Caco-2 (cell line): ENCODE measurements around the gene TESK2. TPM values are rescaled to one million over a fixed set of nuclear protein-coding genes. Genes with fewer than 3 reads are reported as not detected.

ENCODE experiments used
- BruUV-seq: library from RNA; stranded (reverse); fragments of 400-500 nt; replicated peaks from 2 replicates; lab custom pipeline; 2021; lab: Mats Ljungman, UMichigan
- CTCF ChIA-PET: fragments of 300-600 bp; sonication (Branson Sonifier 250); formaldehyde crosslinking; loops from one replicate; lab custom pipeline; 2022; ENCODE audit warnings: antibody characterized with exemption; lab: Charles Lee
- POLR2A ChIA-PET: fragments of 300-600 bp; sonication (Branson Sonifier 250); formaldehyde crosslinking; loops from one replicate; lab custom pipeline; 2022; ENCODE audit warnings: antibody characterized with exemption; lab: Charles Lee
- DNase-seq, 2 experiments: peaks; one replicate each; pipeline versions ENCODE4 v3.0.0 to v3.0.0-alpha.2; 2020 to 2022
- H3K27me3 ChIP-seq: replicated peaks from 2 replicates; pipeline ENCODE4 v1.6.0; 2011; ENCODE audit warnings: low read length; ENCODE audit not compliant: control insufficient read depth, insufficient read depth
- H3K36me3 ChIP-seq: 2 replicates; pipeline ENCODE4 v1.5.1; 2011; ENCODE audit warnings: low read length; ENCODE audit not compliant: control insufficient read depth, insufficient read depth
- H3K4me1 ChIP-seq: fragments of 250-450 bp; sonication (Bioruptor Pico); 2 replicates; pipeline ENCODE4 v1.5.1; 2020; ENCODE audit warnings: mild to moderate bottlenecking
- H3K4me3 ChIP-seq: 2 replicates; pipeline ENCODE4 v1.5.1; 2011; ENCODE audit warnings: low read depth, mild to moderate bottlenecking, control low read depth, low read length
- H3K9me3 ChIP-seq: fragments of 250-450 bp; sonication (Bioruptor Pico); 2 replicates; pipeline ENCODE4 v1.5.1; 2020; ENCODE audit warnings: mild to moderate bottlenecking, moderate library complexity
- H3K27ac Mint-ChIP-seq: one replicate; pipeline ENCODE4 v1.8.0; 2022; ENCODE audit warnings: mixed read lengths; ENCODE audit not compliant: unreplicated experiment
- H3K27me3 Mint-ChIP-seq: one replicate; pipeline ENCODE4 v1.8.0; 2022; ENCODE audit warnings: mixed read lengths; ENCODE audit not compliant: insufficient read depth, unreplicated experiment
- H3K36me3 Mint-ChIP-seq: one replicate; pipeline ENCODE4 v1.8.0; 2022; ENCODE audit warnings: mild to moderate bottlenecking, mixed read lengths; ENCODE audit not compliant: insufficient read depth, unreplicated experiment
- H3K4me1 Mint-ChIP-seq: one replicate; pipeline ENCODE4 v1.8.0; 2022; ENCODE audit warnings: low read depth, mixed read lengths; ENCODE audit not compliant: unreplicated experiment
- H3K4me3 Mint-ChIP-seq: one replicate; pipeline ENCODE4 v1.8.0; 2022; ENCODE audit warnings: mild to moderate bottlenecking, moderate library complexity, mixed read lengths; ENCODE audit not compliant: unreplicated experiment
- H3K9me3 Mint-ChIP-seq: one replicate; pipeline ENCODE4 v1.8.0; 2022; ENCODE audit warnings: mixed read lengths; ENCODE audit not compliant: unreplicated experiment
- CTCF ChIP-seq, 2 experiments: fragments of 200-600 bp in 1 of 2; IDR thresholded peaks; 1 replicate in 1 of 2; 2 replicates in 1 of 2; pipeline versions ENCODE4 v1.5.1 to v1.8.0; 2011 to 2022; ENCODE audit warnings: antibody characterized with exemption in 1 of 2, control low read depth in 1 of 2, inconsistent platforms in 1 of 2, low read depth in 1 of 2, low read length in 1 of 2, mild to moderate bottlenecking in 1 of 2, moderate library complexity in 1 of 2; ENCODE audit not compliant: insufficient read depth in 1 of 2, severe bottlenecking in 1 of 2, unreplicated experiment in 1 of 2
- intact Hi-C: fragments of 100-400 bp; cut with micrococcal nuclease; formaldehyde crosslinking; loops from one replicate; pipeline ENCODE4 v1.10.0; 2022; ENCODE audit not compliant: unreplicated experiment
- total RNA-seq: library from RNA; stranded (reverse); gene quantifications from 2 replicates; pipeline ENCODE4 v1.2.3, GENCODE V29; 2022

TESK2 gene
- total RNA-seq, 1 experiment from 2014 or later, result 14.7 TPM

- DNase-seq, result no peak
- BruUV-seq, result no TSS peak
- Histone ChIP-seq H3K27me3 (no peaks in the 10 kb centered on the region), H3K9me3 (no peaks in the 10 kb centered on the region), H3K36me3 (no peaks in the 10 kb centered on the region), H3K4me1 (peaks cover 1% of the 10 kb centered on the region; the same call in 1 of the 2 replicates), H3K4me3 (no peak overlapping the region)
- peaks cover 10% of the 10 kb centered on the region for H3K4me1 Mint-ChIP-seq
- no peaks in the 10 kb centered on the region for H3K27me3 Mint-ChIP-seq
- POLR2A ChIA-PET, result no interaction called here
- intact Hi-C loops, result no loop called here
- CTCF ChIA-PET, result interaction anchor here (0.8 to 3.2 kb wide), 3 partner anchors 281 to 287 kb away, joined by 4 to 16 read pairs (median 9); partner anchors contain the start of gene UROD
- TF ChIP-seq CTCF (IDR thresholded peaks at IDR 0.05; ENCODE audit: insufficient read depth in 1 of 2, low read depth in 1 of 2, low read length in 1 of 2, severe bottlenecking in 1 of 2, unreplicated experiment in 1 of 2), result no peak
- no peaks in the 10 kb centered on the region for H3K36me3 Mint-ChIP-seq
- no peak overlapping the region for H3K4me3 Mint-ChIP-seq
- H3K27ac Mint-ChIP-seq, result no peak overlapping the region
- no peaks in the 10 kb centered on the region for H3K9me3 Mint-ChIP-seq
Measured at GRCh38 chr1:45299296-45299695, 191.7 kb downstream of the TESK2 start.

DNA sequence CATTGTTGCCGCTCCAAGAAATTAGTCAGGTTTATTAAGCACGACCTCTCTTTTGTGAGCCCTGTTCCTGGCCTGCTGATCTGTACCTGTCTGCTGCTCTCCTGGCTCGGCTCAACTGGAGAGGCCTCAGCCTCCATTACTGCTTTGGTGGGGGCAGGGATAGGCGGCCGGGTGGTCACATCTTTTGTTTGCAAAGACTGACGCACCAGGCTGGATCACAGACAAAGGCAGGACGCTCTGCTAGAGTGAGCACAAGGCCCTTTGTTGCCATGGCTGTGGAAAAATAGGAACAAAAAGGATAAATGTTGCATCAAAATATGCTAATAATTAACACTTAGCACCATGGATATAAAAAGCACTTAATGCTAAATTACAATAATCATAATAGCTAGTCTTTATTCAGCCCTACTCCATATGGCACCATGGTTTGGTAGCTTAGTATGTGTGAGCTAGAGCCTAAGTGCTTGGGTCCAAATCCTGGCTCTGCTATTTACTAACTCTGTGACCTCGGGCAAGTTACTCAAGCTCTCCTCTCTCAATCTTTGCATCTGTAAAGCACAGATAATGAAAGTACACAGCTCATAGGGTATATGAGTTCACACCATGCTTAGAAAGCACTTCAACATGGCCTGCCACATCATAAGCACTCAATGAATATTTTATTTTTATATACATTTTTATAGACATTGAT, 193.2 kb downstream of the TESK2 start:
- Mint-ChIP-seq H3K27me3 (no peaks in the 10 kb centered on the region), H3K4me3 (no peak overlapping the region), H3K36me3 (no peaks in the 10 kb centered on the region), H3K9me3 (no peaks in the 10 kb centered on the region), H3K4me1 (peaks cover 9% of the 10 kb centered on the region), H3K27ac (no peak overlapping the region)
- BruUV-seq, result no TSS peak
- no peaks in the 10 kb centered on the region for H3K9me3 ChIP-seq
- CTCF ChIA-PET, result interaction anchor here (0.9 to 3.2 kb wide), 2 partner anchors 284 to 443 kb away, joined by 3 to 16 read pairs; no protein-coding TSS in a partner anchor
- intact Hi-C loops, result no loop called here
- H3K36me3 ChIP-seq, result no peaks in the 10 kb centered on the region
- POLR2A ChIA-PET, result no interaction called here
- H3K4me3 ChIP-seq, result no peak overlapping the region
- no peaks in the 10 kb centered on the region for H3K27me3 ChIP-seq
- no peaks in the 10 kb centered on the region for H3K4me1 ChIP-seq
- no peak for DNase-seq
- TF ChIP-seq CTCF (IDR thresholded peaks at IDR 0.05; ENCODE audit: insufficient read depth in 1 of 2, low read depth in 1 of 2, low read length in 1 of 2, severe bottlenecking in 1 of 2, unreplicated experiment in 1 of 2), result no peak

Other genes starting within 250 kb of the TESK2 start
- 78.2 and 90.6 TPM in 2 replicates for gene HPDL, start 164.3 kb downstream of the TESK2 start, total RNA-seq
- 15.5 and 19.0 TPM in 2 replicates for gene TOE1, start 151.0 kb downstream of the TESK2 start, total RNA-seq
- gene MUTYH, start 150.7 kb downstream of the TESK2 start, total RNA-seq, result 46.3 and 48.4 TPM in 2 replicates
- gene CCDC163, start 8.9 kb upstream of the TESK2 start, total RNA-seq, result 2.8 and 3.0 TPM in 2 replicates
- gene MMACHC, start 9.1 kb upstream of the TESK2 start, total RNA-seq, result 5.0 and 6.7 TPM in 2 replicates
- 637 and 684 TPM in 2 replicates for gene PRDX1, start 30.7 kb upstream of the TESK2 start, total RNA-seq
- 119 and 129 TPM in 2 replicates for gene AKR1A1, start 59.7 kb upstream of the TESK2 start, total RNA-seq
- 174 and 183 TPM in 2 replicates for gene NASP, start 92.9 kb upstream of the TESK2 start, total RNA-seq
- 1.9 and 2.4 TPM in 2 replicates for gene CCDC17, start 132.9 kb upstream of the TESK2 start, total RNA-seq
- 57.3 and 61.8 TPM in 2 replicates for gene GPBP1L1, start 195.4 kb upstream of the TESK2 start, total RNA-seq
- gene TMEM69, start 197.0 kb upstream of the TESK2 start, total RNA-seq, result 21.5 and 29.3 TPM in 2 replicates